Activated CD8-positive, alpha-beta memory T cell treated with anti-CD3 and anti-CD28 coated beads, Interleukin-2, amount 50 U/mL, for 1 hour (primary cell): ENCODE data around the gene ZNF18.
"Not testable (repeated sequence)": the region's sequence is repeated elsewhere in the genome, so short reads cannot be mapped to it uniquely, and the experiment has no call there.

ENCODE experiments used
- DNase-seq: peaks from one replicate; pipeline ENCODE4 v3.0.0-alpha.2; 2020; ENCODE audit errors: extremely low read depth

ZNF18 gene

GRCh38 chr17:11986179-11986941 is 10.9 kb downstream of the ZNF18 start:
- no peak for DNase-seq

- no peak for DNase-seq
Observed at GRCh38 chr17:11981862-11982261, 15.4 kb downstream of the ZNF18 start.

- no peak for DNase-seq
Observed at GRCh38 chr17:11980813-11981212, 16.5 kb downstream of the ZNF18 start.

- DNase-seq: no peak
Observed at GRCh38 chr17:11979795-11980194, 17.5 kb downstream of the ZNF18 start.

GRCh38 chr17:11972741-11973140 is 24.5 kb downstream of the ZNF18 start:
- not testable (repeated sequence) for DNase-seq

GRCh38 chr17:11969565-11969964 is 27.7 kb downstream of the ZNF18 start:
- no peak for DNase-seq

- no peak for DNase-seq
Observed at GRCh38 chr17:11954936-11955335, 42.3 kb downstream of the ZNF18 start.

GRCh38 chr17:11953924-11954323 is 43.4 kb downstream of the ZNF18 start:
- no peak for DNase-seq

GRCh38 chr17:11952610-11953009 is 44.7 kb downstream of the ZNF18 start:
- DNase-seq: no peak

GRCh38 chr17:11950771-11951519 is 46.3 kb downstream of the ZNF18 start:
- no peak for DNase-seq

GRCh38 chr17:11949571-11949970 is 47.7 kb downstream of the ZNF18 start:
- not testable (repeated sequence) for DNase-seq

- no peak for DNase-seq
Observed at GRCh38 chr17:11948789-11949188, 48.5 kb downstream of the ZNF18 start.

GRCh38 chr17:11944587-11944986 is 52.7 kb downstream of the ZNF18 start:
- DNase-seq: no peak

- no peak for DNase-seq
Observed at GRCh38 chr17:11943759-11944347, 53.4 kb downstream of the ZNF18 start.

GRCh38 chr17:11943086-11943485 is 54.2 kb downstream of the ZNF18 start:
- not testable (repeated sequence) for DNase-seq

- no peak for DNase-seq
Observed at GRCh38 chr17:11940904-11941303, 56.4 kb downstream of the ZNF18 start.

- no peak for DNase-seq
Observed at GRCh38 chr17:11935734-11936406, 61.4 kb downstream of the ZNF18 start.

GRCh38 chr17:11932337-11932898 is 64.9 kb downstream of the ZNF18 start:
- DNase-seq: no peak

GRCh38 chr17:11928436-11928835 is 68.8 kb downstream of the ZNF18 start:
- no peak for DNase-seq
